H1 (cell line): ENCODE data around the gene TMED8. TPM values are rescaled to one million over a fixed set of nuclear protein-coding genes. Genes with fewer than 3 reads are reported as not detected.
A peak's percentile ranks its signal among the peaks of the same experiment; 100 is the strongest.

Experiments
- CTCF ChIA-PET: fragments of 300-600 bp; sonication (Branson Sonifier 250); formaldehyde crosslinking; loops from one replicate; lab custom pipeline; 2021; ENCODE audit not compliant: partially characterized antibody; lab: Charles Lee
- POLR2A ChIA-PET: fragments of 300-600 bp; sonication (Branson Sonifier 250); formaldehyde crosslinking; loops from one replicate; lab custom pipeline; 2021; ENCODE audit warnings: inconsistent platforms; ENCODE audit not compliant: partially characterized antibody; lab: Charles Lee
- DNase-seq, 2 experiments: peaks; one replicate each; pipeline versions ENCODE4 v3.0.0 to v3.0.0-alpha.2; 2010 to 2022; ENCODE audit warnings: low spot score in 2 of 2, low read depth in 1 of 2, mixed read lengths in 1 of 2
- FAIRE-seq: peaks from 2 replicates; lab custom pipeline; 2011; peaks lifted over from hg19 to GRCh38; lab: Jason Lieb, UNC
- H2AFZ ChIP-seq: 2 replicates; pipeline ENCODE4 v1.8.1; 2012; ENCODE audit warnings: low read length, inconsistent platforms
- H2AK5ac ChIP-seq: 2 replicates; pipeline ENCODE4 v1.6.1; 2013; ENCODE audit warnings: low read depth, low read length
- H2BK120ac ChIP-seq: replicated peaks from 2 replicates; pipeline ENCODE3; 2013; ENCODE audit warnings: low read depth, low read length, inconsistent platforms
- H2BK12ac ChIP-seq: 2 replicates; pipeline ENCODE4 v1.6.1; 2013; ENCODE audit warnings: low read depth, low read length
- H2BK15ac ChIP-seq: 2 replicates; pipeline ENCODE4 v1.6.1; 2013; ENCODE audit warnings: low read length
- H2BK20ac ChIP-seq: 2 replicates; pipeline ENCODE4 v1.6.1; 2013; ENCODE audit warnings: low read length
- H2BK5ac ChIP-seq: 2 replicates; pipeline ENCODE4 v1.6.1; 2013; ENCODE audit warnings: low read depth, low read length
- H3K14ac ChIP-seq: 2 replicates; pipeline ENCODE4 v1.6.1; 2013; ENCODE audit warnings: inconsistent platforms; ENCODE audit not compliant: insufficient read length
- H3K18ac ChIP-seq: 2 replicates; pipeline ENCODE4 v1.6.1; 2013; ENCODE audit warnings: low read length; ENCODE audit errors: extremely low read depth
- H3K23ac ChIP-seq: 2 replicates; pipeline ENCODE4 v1.6.1; 2013; ENCODE audit warnings: inconsistent platforms; ENCODE audit not compliant: insufficient read length
- H3K23me2 ChIP-seq: 2 replicates; pipeline ENCODE4 v1.6.1; 2013; ENCODE audit warnings: low read depth, low read length
- H3K27ac ChIP-seq: 2 replicates; pipeline ENCODE4 v1.6.1; 2011; ENCODE audit warnings: low read depth, low read length, inconsistent platforms
- H3K27me3 ChIP-seq, 4 experiments: replicated peaks in 1 of 4; 1 replicate in 1 of 4; 2 replicates in 3 of 4; pipeline versions ENCODE4 v1.6.1 to v1.8.1; 2011 to 2013; ENCODE audit warnings: low read length in 3 of 4, mild to moderate bottlenecking in 3 of 4, inconsistent platforms in 2 of 4, mixed read lengths in 2 of 4, moderate library complexity in 1 of 4; ENCODE audit not compliant: control insufficient read depth in 3 of 4, insufficient read depth in 3 of 4; ENCODE audit errors: extremely low read depth in 1 of 4
- H3K36me3 ChIP-seq, 4 experiments: 2 replicates each; pipeline versions ENCODE4 v1.6.1 to v1.8.1; 2011 to 2013; ENCODE audit warnings: mild to moderate bottlenecking in 4 of 4, low read length in 3 of 4, moderate library complexity in 2 of 4, control low read depth in 1 of 4, inconsistent platforms in 1 of 4; ENCODE audit not compliant: insufficient read depth in 4 of 4, control insufficient read depth in 2 of 4
- H3K4ac ChIP-seq: replicated peaks from 2 replicates; pipeline ENCODE3; 2013; ENCODE audit warnings: low read length, low read depth, mixed read lengths, inconsistent platforms; ENCODE audit not compliant: insufficient read length
- H3K4me1 ChIP-seq, 4 experiments: replicated peaks in 1 of 4; 1 replicate in 1 of 4; 2 replicates in 3 of 4; pipeline versions ENCODE4 v1.6.1 to v1.8.1; 2011 to 2013; ENCODE audit warnings: low read length in 3 of 4, inconsistent platforms in 2 of 4, mixed read lengths in 1 of 4; ENCODE audit not compliant: insufficient read depth in 4 of 4, control insufficient read depth in 3 of 4
- H3K4me2 ChIP-seq, 2 experiments: 2 replicates each; pipeline versions ENCODE4 v1.6.1 to v1.8.1; 2011 to 2013; ENCODE audit warnings: low read depth in 2 of 2, low read length in 2 of 2, control low read depth in 1 of 2, inconsistent platforms in 1 of 2, mild to moderate bottlenecking in 1 of 2; ENCODE audit not compliant: insufficient read depth in 1 of 2
- H3K4me3 ChIP-seq, 4 experiments: fragments of 200-600, 300-600 bp in 1 of 4; sonication (generic), shearing (Covaris generic), sonication (Bioruptor Twin) in 1 of 4; 2 replicates each; pipeline versions ENCODE4 v1.5.1 to v1.8.1; 2011 to 2016; ENCODE audit warnings: low read length in 4 of 4, low read depth in 3 of 4, control low read depth in 2 of 4, inconsistent platforms in 2 of 4, mild to moderate bottlenecking in 2 of 4, mixed read lengths in 1 of 4, moderate library complexity in 1 of 4; ENCODE audit not compliant: insufficient read depth in 2 of 4; ENCODE audit errors: extremely low read depth in 1 of 4
- H3K56ac ChIP-seq: replicated peaks from 2 replicates; pipeline ENCODE3; 2013; ENCODE audit warnings: low read depth, mild to moderate bottlenecking, mixed read lengths, low read length, inconsistent platforms; ENCODE audit not compliant: insufficient read length
- H3K79me1 ChIP-seq: 2 replicates; pipeline ENCODE4 v1.6.1; 2013; ENCODE audit warnings: low read depth, low read length, control low read depth
- H3K79me2 ChIP-seq, 2 experiments: 2 replicates each; pipeline versions ENCODE4 v1.6.1 to v1.8.1; 2012 to 2013; ENCODE audit warnings: low read length in 2 of 2, mild to moderate bottlenecking in 2 of 2, inconsistent platforms in 1 of 2; ENCODE audit not compliant: insufficient read depth in 2 of 2, control insufficient read depth in 1 of 2
- H3K9ac ChIP-seq, 4 experiments: replicated peaks in 1 of 4; 1 replicate in 1 of 4; 2 replicates in 3 of 4; pipeline versions ENCODE4 v1.6.1 to v1.8.1; 2011 to 2013; ENCODE audit warnings: low read depth in 3 of 4, low read length in 3 of 4, control low read depth in 2 of 4, mild to moderate bottlenecking in 2 of 4, moderate library complexity in 2 of 4, inconsistent platforms in 1 of 4; ENCODE audit errors: extremely low read depth in 1 of 4
- H3K9me3 ChIP-seq, 2 experiments: 2 replicates each; pipeline versions ENCODE4 v1.6.1 to v1.8.1; 2012 to 2013; ENCODE audit warnings: mild to moderate bottlenecking in 2 of 2, moderate library complexity in 2 of 2, control low read depth in 1 of 2, inconsistent platforms in 1 of 2, low read depth in 1 of 2, low read length in 1 of 2, mixed read lengths in 1 of 2; ENCODE audit not compliant: insufficient read depth in 2 of 2
- H4K20me1 ChIP-seq, 2 experiments: replicated peaks in 1 of 2; 2 replicates each; pipeline versions ENCODE3 to v1.8.1; 2011 to 2013; ENCODE audit warnings: inconsistent platforms in 2 of 2, low read length in 2 of 2, mild to moderate bottlenecking in 1 of 2; ENCODE audit not compliant: insufficient read depth in 2 of 2, control insufficient read depth in 1 of 2
- H4K5ac ChIP-seq: 2 replicates; pipeline ENCODE4 v1.6.1; 2013; ENCODE audit warnings: low read length, low read depth, mixed read lengths, inconsistent platforms; ENCODE audit not compliant: insufficient read length
- H4K8ac ChIP-seq: 2 replicates; pipeline ENCODE4 v1.8.0; 2013; ENCODE audit warnings: mild to moderate bottlenecking, moderate library complexity, low read length, inconsistent platforms; ENCODE audit not compliant: insufficient read depth; ENCODE audit errors: extremely low read depth
- H4K91ac ChIP-seq: replicated peaks from 2 replicates; pipeline ENCODE3; 2013; ENCODE audit warnings: low read length, mixed read lengths, inconsistent platforms; ENCODE audit not compliant: insufficient read length
- ASH2L ChIP-seq: fragments of 200-600, 300-600 bp; sonication (generic); IDR thresholded peaks from one replicate; pipeline ENCODE4 v1.7.1; 2017; ENCODE audit warnings: low read length
- EP300 ChIP-seq, 2 experiments: IDR thresholded peaks; 1 replicate in 1 of 2; 2 replicates in 1 of 2; pipeline ENCODE4 v1.6.1; 2011 to 2012; ENCODE audit warnings: low read depth in 2 of 2, low read length in 2 of 2, mild to moderate bottlenecking in 2 of 2, borderline replicate concordance in 1 of 2, inconsistent platforms in 1 of 2, moderate library complexity in 1 of 2
- EZH2 ChIP-seq: fragments of 200-600 bp; sonication (generic); IDR thresholded peaks from 2 replicates; pipeline ENCODE4 v1.7.1; 2012; ENCODE audit warnings: low read depth, mild to moderate bottlenecking, moderate library complexity, low read length, inconsistent platforms; ENCODE audit not compliant: severe bottlenecking
- PHF8 ChIP-seq: fragments of 200-600 bp; sonication (generic); conservative IDR thresholded peaks from 2 replicates; pipeline ENCODE4 v1.7.1; 2012; ENCODE audit warnings: low read depth, mild to moderate bottlenecking, inconsistent platforms, low read length, moderate library complexity
- POU5F1 ChIP-seq: IDR thresholded peaks from 2 replicates; pipeline ENCODE4 v1.6.1; 2011; ENCODE audit warnings: low read depth, mild to moderate bottlenecking, low read length, moderate library complexity
- RAD21 ChIP-seq, 2 experiments: IDR thresholded peaks in 1 of 2; conservative IDR thresholded peaks in 1 of 2; 2 replicates each; pipeline ENCODE4 v1.6.1; 2011; ENCODE audit warnings: low read depth in 2 of 2, low read length in 2 of 2, improper control_type of control experiment in 1 of 2, inconsistent platforms in 1 of 2, mild to moderate bottlenecking in 1 of 2, moderate library complexity in 1 of 2
- SP1 ChIP-seq: IDR thresholded peaks from 2 replicates; pipeline ENCODE4 v1.6.1; 2011; ENCODE audit warnings: low read depth, low read length
- TAF1 ChIP-seq: IDR thresholded peaks from 2 replicates; pipeline ENCODE4 v1.6.1; 2011; ENCODE audit warnings: mild to moderate bottlenecking, low read depth, low read length
- TEAD4 ChIP-seq: IDR thresholded peaks from 2 replicates; pipeline ENCODE4 v1.6.1; 2012; ENCODE audit warnings: low read depth, low read length, inconsistent platforms, mixed read lengths
- WGBS, 2 experiments: shearing (Covaris generic) in 1 of 2; methylation state at CpG; one replicate each; pipeline versions ENCODE4 v1.1.6 to v1.1.7; 2013 to 2015; ENCODE audit warnings: low lambda C conversion rate in 2 of 2, mixed read lengths in 2 of 2, inconsistent platforms in 1 of 2, low coverage in 1 of 2, missing lambda C conversion rate in 1 of 2; ENCODE audit not compliant: insufficient replicate concordance in 2 of 2, insufficient coverage in 1 of 2, insufficient read length in 1 of 2; ENCODE audit errors: extremely low coverage in 1 of 2, missing lambda C conversion rate in 1 of 2; 5-methylcytosine and 5-hydroxymethylcytosine counted together
- polyA plus RNA-seq, 7 experiments: library from polyadenylated mRNA; depleted of rRNA in 3 of 7; stranded (reverse) in 5 of 7; unstranded in 2 of 7; fragments of >200 nt in 5 of 7; fragments of 200-250 nt in 2 of 7; gene quantifications; 1 replicate in 5 of 7; 2 replicates in 1 of 7; 4 replicates in 1 of 7; pipeline versions ENCODE4 v1.2.1 to v1.2.3, GENCODE V29; 2011 to 2013; ENCODE audit warnings: missing spikeins in 2 of 7, mixed read lengths in 2 of 7
- total RNA-seq: library from RNA; stranded (reverse); fragmentation: NEBNext Ultra II Directional; extraction: Animal tissue kit (Norgen Biotek cat#: 25700); gene quantifications from 2 replicates; pipeline ENCODE4 v1.2.1, GENCODE V29; 2021

Gene TMED8
- total and polyA plus RNA-seq, 2 of the 8 experiments (the other 6 are each of a cell fraction or from before 2014, with no cell fraction given), result 5.5 to 13.4 TPM

GRCh38 chr14:77314043-77314442 lies 62.9 kb downstream of the TMED8 start:
- H3K4me2 ChIP-seq, result peak overlapping the region; percentile 34 to 43; a peak in 3 of 4 replicates
- TF ChIP-seq EP300 (IDR thresholded peaks at IDR 0.05; ENCODE audit: borderline replicate concordance in 1 of 2, low read depth in 2 of 2, low read length in 2 of 2) (peak in 1 of 2 experiments; percentile 50; a peak in 1 of 3 replicates), ASH2L (peak; percentile 30), SP1 (peak; percentile 74), EZH2 (no peak), TEAD4 (peak; percentile 99), PHF8 (no peak), RAD21 (IDR thresholded peaks at IDR 0.05 in 1 of 2, conservative IDR thresholded peaks at IDR 0.05 in 1 of 2; ENCODE audit: low read depth in 2 of 2, low read length in 2 of 2) (peak in 1 of 2 experiments; percentile 16; a peak in 2 of 4 replicates), POU5F1 (no peak), TAF1 (0 out of 2 replicates have a peak, but pooled peaks have one; percentile 26)
- peak; percentile 74 for FAIRE-seq

More at GRCh38 chr14:77314043-77314442, 62.9 kb downstream of the TMED8 start:
- WGBS, 2 experiments, result 19% methylated on average over 2 of the region's 2 CpGs; no CpG with 5 or more reads in 1 of the 2 experiments
- Histone ChIP-seq H4K8ac (no peak overlapping the region), H3K18ac (no peak overlapping the region; the same call in 1 of the 2 replicates), H3K9me3 (no peaks in the 10 kb centered on the region), H3K4ac (no peak overlapping the region), H3K56ac (no peak overlapping the region), H3K23ac (no peak overlapping the region), H3K27ac (peak overlapping the region; percentile 73; the same call in 1 of the 2 replicates), H2BK12ac (peak overlapping the region; percentile 63), H2BK15ac (no peak overlapping the region; the same call in 1 of the 2 replicates), H2AFZ (no peak overlapping the region), H2BK120ac (no peak overlapping the region), H2BK20ac (no peak overlapping the region), H3K4me1 (peaks cover 11 to 25% (median 14%) of the 10 kb centered on the region in 4 experiments; a peak in 6 of 7 replicates), H3K23me2 (no peaks in the 10 kb centered on the region), H2BK5ac (peak overlapping the region; percentile 20; the same call in 1 of the 2 replicates), H3K36me3 (no peaks in the 10 kb centered on the region), H4K5ac (no peak overlapping the region), H2AK5ac (peak overlapping the region; percentile 57; the same call in 1 of the 2 replicates), H3K27me3 (no peaks in the 10 kb centered on the region), H4K91ac (no peak overlapping the region), H3K4me3 (no peak overlapping the region), H3K79me2 (peaks cover 6 to 47% of the 10 kb centered on the region in 2 experiments), H3K79me1 (peaks cover 10% of the 10 kb centered on the region), H3K9ac (peak overlapping the region in 1 of 4 experiments; percentile 14; a peak in 1 of 7 replicates), H3K14ac (no peak overlapping the region), H4K20me1 (peaks cover 0 to 2% of the 10 kb centered on the region in 2 experiments)
- DNase-seq, result no peak
- ChIA-PET POLR2A (interaction anchor here (1.0 to 2.0 kb wide), 2 partner anchors 19 to 58 kb away, joined by 3 to 6 read pairs; no protein-coding TSS in a partner anchor), CTCF (interaction anchor here (1.0 to 8.6 kb wide), 11 partner anchors 12 to 161 kb away, joined by 3 to 353 read pairs (median 8); partner anchors contain the start of genes SAMD15 and TMED8)
